Measurements from ENCODE around the gene BCDIN3D. TPM values are rescaled to one million over a fixed set of nuclear protein-coding genes. Genes with fewer than 3 reads are reported as not detected.

Gene BCDIN3D
- total RNA-seq, 1 experiment from 2014 or later: 4.0 TPM

DNA sequence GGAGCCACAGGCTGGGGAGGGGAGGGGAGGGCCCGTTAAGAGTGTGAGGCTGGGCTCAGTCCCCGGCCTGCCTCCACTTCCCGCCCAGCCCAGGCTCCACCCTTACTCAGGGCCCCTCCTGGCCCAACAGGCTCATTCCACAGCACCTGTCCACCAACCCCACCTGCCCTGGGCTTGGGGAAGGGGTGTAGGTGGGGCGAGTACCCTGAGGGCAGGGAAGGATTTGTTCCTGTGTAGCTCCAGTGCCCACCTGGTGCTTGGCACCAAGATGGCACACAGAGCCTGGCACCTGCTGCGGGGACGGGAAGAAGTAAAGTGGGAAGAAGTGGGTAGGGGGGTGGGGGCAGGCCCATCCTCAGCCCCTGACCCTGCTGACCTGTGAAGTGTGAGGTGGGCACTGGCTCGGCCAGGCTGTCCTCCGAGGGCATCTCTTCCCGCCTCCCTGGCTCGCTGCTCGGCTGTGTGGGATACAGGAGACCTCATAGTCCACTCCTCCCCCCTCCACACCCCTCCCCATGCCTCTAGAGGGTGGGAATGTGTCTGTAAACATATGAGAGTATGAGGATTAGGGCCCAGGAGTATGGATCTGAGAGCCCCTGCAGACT, 49.8 kb downstream of the BCDIN3D start:
- Mint-ChIP-seq H3K36me3 (ENCODE audit: insufficient read depth, unreplicated experiment) (peaks cover 5% of the 10 kb centered on the region), H3K4me1 (ENCODE audit: low read depth, unreplicated experiment) (no peaks in the 10 kb centered on the region), H3K27me3 (ENCODE audit: unreplicated experiment) (no peaks in the 10 kb centered on the region), H3K9me3 (ENCODE audit: low read depth, unreplicated experiment) (no peaks in the 10 kb centered on the region), H3K4me3 (ENCODE audit: low read depth, unreplicated experiment) (no peak overlapping the region), H3K27ac (ENCODE audit: unreplicated experiment) (no peak overlapping the region)
- TF ChIP-seq CTCF (IDR thresholded peaks at IDR 0.05; ENCODE audit: unreplicated experiment): no peak
- intact Hi-C loops (cut with micrococcal nuclease; ENCODE audit: unreplicated experiment): no loop called here
- no peak for DNase-seq
- BruUV-seq (replicated peaks): no TSS peak
- CTCF ChIA-PET: interaction anchor here (0.5 kb wide), 1 partner anchor 35 kb away, joined by 4 read pairs; the partner anchor contains the start of gene NCKAP5L

GRCh38 chr12:49792181-49792970, 50.5 kb downstream of the BCDIN3D start:
- Mint-ChIP-seq H3K27me3 (ENCODE audit: unreplicated experiment) (no peaks in the 10 kb centered on the region), H3K9me3 (ENCODE audit: low read depth, unreplicated experiment) (peaks cover 3% of the 10 kb centered on the region), H3K4me3 (ENCODE audit: low read depth, unreplicated experiment) (no peak overlapping the region), H3K4me1 (ENCODE audit: low read depth, unreplicated experiment) (no peaks in the 10 kb centered on the region), H3K36me3 (ENCODE audit: insufficient read depth, unreplicated experiment) (peaks cover 4% of the 10 kb centered on the region), H3K27ac (ENCODE audit: unreplicated experiment) (no peak overlapping the region)
- no peak for DNase-seq
- no peak for TF ChIP-seq CTCF (IDR thresholded peaks at IDR 0.05; ENCODE audit: unreplicated experiment)
- CTCF ChIA-PET: interaction anchor here (0.6 kb wide), 1 partner anchor 117 kb away, joined by 4 read pairs; no protein-coding TSS in a partner anchor
- BruUV-seq (replicated peaks): no TSS peak
- intact Hi-C loops (cut with micrococcal nuclease; ENCODE audit: unreplicated experiment): no loop called here

GRCh38 chr12:49791700-49792099, 51.2 kb downstream of the BCDIN3D start:
- no peak for TF ChIP-seq CTCF (IDR thresholded peaks at IDR 0.05; ENCODE audit: unreplicated experiment)
- no peaks in the 10 kb centered on the region for H3K4me1 Mint-ChIP-seq (ENCODE audit: low read depth, unreplicated experiment)
- intact Hi-C loops (cut with micrococcal nuclease; ENCODE audit: unreplicated experiment): no loop called here
- no peak for DNase-seq
- H3K27me3 Mint-ChIP-seq (ENCODE audit: unreplicated experiment): no peaks in the 10 kb centered on the region
- CTCF ChIA-PET: no interaction called here
- H3K27ac Mint-ChIP-seq (ENCODE audit: unreplicated experiment): no peak overlapping the region
- BruUV-seq (replicated peaks): no TSS peak
- H3K36me3 Mint-ChIP-seq (ENCODE audit: insufficient read depth, unreplicated experiment): no peaks in the 10 kb centered on the region
- H3K9me3 Mint-ChIP-seq (ENCODE audit: low read depth, unreplicated experiment): peaks cover 3% of the 10 kb centered on the region
- H3K4me3 Mint-ChIP-seq (ENCODE audit: low read depth, unreplicated experiment): no peak overlapping the region

GRCh38 chr12:49790741-49791555, 52.0 kb downstream of the BCDIN3D start:
- intact Hi-C loops (cut with micrococcal nuclease; ENCODE audit: unreplicated experiment): no loop called here
- Mint-ChIP-seq H3K4me1 (ENCODE audit: low read depth, unreplicated experiment) (no peaks in the 10 kb centered on the region), H3K27me3 (ENCODE audit: unreplicated experiment) (no peaks in the 10 kb centered on the region), H3K36me3 (ENCODE audit: insufficient read depth, unreplicated experiment) (no peaks in the 10 kb centered on the region), H3K9me3 (ENCODE audit: low read depth, unreplicated experiment) (peaks cover 3% of the 10 kb centered on the region), H3K4me3 (ENCODE audit: low read depth, unreplicated experiment) (no peak overlapping the region), H3K27ac (ENCODE audit: unreplicated experiment) (no peak overlapping the region)
- BruUV-seq (replicated peaks): no TSS peak
- DNase-seq: no peak
- TF ChIP-seq CTCF (IDR thresholded peaks at IDR 0.05; ENCODE audit: unreplicated experiment): no peak
- CTCF ChIA-PET: no interaction called here
